SK-N-MC (cell line): ENCODE data around the gene S100B.

Experiments used
- DNase-seq: peaks from one replicate; pipeline ENCODE4 v3.0.0-alpha.2; 2011; ENCODE audit warnings: low read depth, low spot score
- H3K27ac ChIP-seq: fragments of 200-600 bp; sonication (generic); 2 replicates; pipeline ENCODE4 v1.5.1; 2016; ENCODE audit warnings: mixed run types
- H3K36me3 ChIP-seq: fragments of 200-600 bp; sonication (generic); 2 replicates; pipeline ENCODE4 v1.6.1; 2017; ENCODE audit warnings: antibody characterized with exemption, low read length, mixed read lengths; ENCODE audit not compliant: insufficient read depth
- H3K4me3 ChIP-seq: fragments of 200-600 bp; sonication (generic); 2 replicates; pipeline ENCODE4 v1.5.1; 2016
- H3K9ac ChIP-seq: fragments of 200-600 bp; sonication (generic); 2 replicates; pipeline ENCODE4 v1.8.0; 2017; ENCODE audit warnings: mixed run types, mixed read lengths; ENCODE audit not compliant: insufficient read length
- H3K9me3 ChIP-seq: fragments of 200-600 bp; sonication (generic); 2 replicates; pipeline ENCODE4 v1.6.1; 2017; ENCODE audit warnings: low read depth, mild to moderate bottlenecking, antibody characterized with exemption, low read length, moderate library complexity, mixed read lengths
- EZH2 ChIP-seq: fragments of 200-600 bp; sonication (generic); IDR thresholded peaks from one replicate; pipeline ENCODE4 v1.6.1; 2017; ENCODE audit warnings: antibody characterized with exemption
- FOXP2 ChIP-seq: optimal IDR thresholded peaks from 2 replicates; pipeline ENCODE3; 2011; ENCODE audit warnings: mild to moderate bottlenecking, moderate library complexity; ENCODE audit not compliant: insufficient read depth; ENCODE audit errors: extremely low read length, control extremely low read depth
- POLR2AphosphoS5 ChIP-seq: IDR thresholded peaks from 2 replicates; pipeline ENCODE4 v1.6.1; 2012; ENCODE audit warnings: mild to moderate bottlenecking, low read depth, low read length, borderline replicate concordance

Gene S100B

DNA sequence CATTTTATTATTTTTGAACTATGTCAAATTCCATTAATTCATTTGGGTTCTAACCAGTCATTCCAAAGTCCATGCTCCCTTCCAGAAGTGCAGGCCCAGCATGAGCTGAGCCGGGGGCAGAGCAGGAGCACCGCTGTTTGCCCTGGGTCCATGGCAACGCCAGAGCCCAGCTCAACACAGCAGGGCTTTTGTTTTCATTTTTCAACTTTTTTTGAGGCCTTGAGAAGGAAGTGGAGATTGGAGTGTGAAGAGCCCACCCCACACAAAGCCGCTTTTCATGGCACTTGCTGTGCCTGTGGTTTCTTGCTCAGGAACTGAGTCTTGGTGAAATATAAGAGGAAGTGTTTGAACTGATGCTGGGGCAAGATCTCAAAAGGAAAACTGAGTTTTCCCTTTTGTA is 17.3 kb upstream of the S100B start:
- no peak for DNase-seq

DNA sequence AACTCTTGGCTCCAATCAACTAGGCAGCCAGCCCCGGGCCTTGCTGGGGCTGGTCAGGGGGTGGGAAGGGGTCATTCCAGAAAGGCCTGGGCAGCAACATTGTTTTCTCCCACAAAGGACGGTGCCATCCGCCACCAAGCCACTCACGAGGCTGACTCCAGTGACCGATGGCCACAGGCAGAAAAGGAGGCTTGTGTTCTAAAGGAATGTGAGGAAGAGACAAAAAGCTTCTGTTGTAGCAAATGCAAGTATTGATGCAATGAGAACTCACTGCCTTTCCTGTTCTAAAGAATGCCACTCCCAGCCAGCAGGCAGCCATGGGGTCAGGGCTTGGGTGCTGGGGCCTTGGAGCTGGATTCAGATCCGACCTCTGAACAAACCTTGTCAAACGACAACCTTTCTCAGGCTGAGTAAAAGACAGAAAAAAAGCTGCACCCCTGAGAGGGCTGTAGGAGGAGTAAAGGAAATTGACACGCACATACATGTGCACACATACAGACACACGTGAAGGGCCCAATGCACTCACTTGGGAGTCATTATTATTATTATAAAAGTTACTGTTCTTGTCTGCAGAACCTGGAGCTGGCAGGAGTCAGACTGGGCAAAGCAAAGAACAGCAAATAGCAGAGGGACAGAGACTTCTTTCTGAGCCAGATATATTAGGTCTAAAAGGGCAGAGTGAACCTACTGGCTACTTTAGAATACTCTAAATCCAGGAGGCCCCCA is 16.7 kb upstream of the S100B start:
- TF ChIP-seq FOXP2, result no peak
- no peak for TF ChIP-seq EZH2
- no peak for TF ChIP-seq POLR2AphosphoS5
- Histone ChIP-seq H3K4me3 (no peak overlapping the region), H3K9ac (no peak overlapping the region), H3K9me3 (peaks cover 3% of the 10 kb centered on the region; the same call in 1 of the 2 replicates), H3K27ac (no peak overlapping the region; the same call in 1 of the 2 replicates), H3K36me3 (no peaks in the 10 kb centered on the region)
- DNase-seq, result no peak

More for the DNA sequence above, 17.3 kb upstream of the S100B start:
- H3K4me3 ChIP-seq, result no peak overlapping the region
- peak overlapping the region; percentile 32; the same call in 1 of the 2 replicates for H3K27ac ChIP-seq
- no peak overlapping the region for H3K9ac ChIP-seq
- no peak for TF ChIP-seq POLR2AphosphoS5
- peaks cover 3% of the 10 kb centered on the region; the same call in 1 of the 2 replicates for H3K9me3 ChIP-seq
- H3K36me3 ChIP-seq, result no peaks in the 10 kb centered on the region

- TF ChIP-seq FOXP2, result no peak
- TF ChIP-seq EZH2, result no peak
- TF ChIP-seq POLR2AphosphoS5, result no peak
- no peak overlapping the region for H3K9ac ChIP-seq
- H3K27ac ChIP-seq, result no peak overlapping the region
- H3K4me3 ChIP-seq, result no peak overlapping the region
- H3K36me3 ChIP-seq, result no peaks in the 10 kb centered on the region
- DNase-seq, result no peak
- no peaks in the 10 kb centered on the region; the same call in 1 of the 2 replicates for H3K9me3 ChIP-seq
Observed at GRCh38 chr21:46620846-46621245, 16.0 kb upstream of the S100B start.

DNA sequence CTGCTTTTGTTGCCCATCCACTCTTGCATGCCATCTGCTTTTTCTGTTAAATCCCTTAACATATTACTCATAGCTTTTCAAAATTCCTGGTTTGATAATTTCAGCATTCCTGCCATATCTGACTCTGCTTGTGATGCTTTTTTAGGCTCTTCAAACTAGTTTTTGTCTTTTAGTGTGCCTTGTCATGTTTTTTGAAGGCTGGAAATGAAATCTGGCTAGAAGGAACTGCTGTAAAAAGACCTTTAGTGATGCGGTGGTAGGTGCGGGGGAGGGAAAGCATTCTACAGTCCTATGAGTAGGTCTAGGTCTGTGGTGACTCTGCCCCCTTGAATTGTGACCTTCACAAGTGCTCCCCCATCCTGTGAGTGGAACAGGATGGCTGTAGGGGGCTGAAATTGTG is 15.0 kb upstream of the S100B start:
- no peak for DNase-seq
- Histone ChIP-seq H3K4me3 (no peak overlapping the region), H3K27ac (no peak overlapping the region), H3K36me3 (no peaks in the 10 kb centered on the region), H3K9me3 (no peaks in the 10 kb centered on the region), H3K9ac (no peak overlapping the region)
- TF ChIP-seq FOXP2 (no peak), POLR2AphosphoS5 (no peak), EZH2 (no peak)

DNA sequence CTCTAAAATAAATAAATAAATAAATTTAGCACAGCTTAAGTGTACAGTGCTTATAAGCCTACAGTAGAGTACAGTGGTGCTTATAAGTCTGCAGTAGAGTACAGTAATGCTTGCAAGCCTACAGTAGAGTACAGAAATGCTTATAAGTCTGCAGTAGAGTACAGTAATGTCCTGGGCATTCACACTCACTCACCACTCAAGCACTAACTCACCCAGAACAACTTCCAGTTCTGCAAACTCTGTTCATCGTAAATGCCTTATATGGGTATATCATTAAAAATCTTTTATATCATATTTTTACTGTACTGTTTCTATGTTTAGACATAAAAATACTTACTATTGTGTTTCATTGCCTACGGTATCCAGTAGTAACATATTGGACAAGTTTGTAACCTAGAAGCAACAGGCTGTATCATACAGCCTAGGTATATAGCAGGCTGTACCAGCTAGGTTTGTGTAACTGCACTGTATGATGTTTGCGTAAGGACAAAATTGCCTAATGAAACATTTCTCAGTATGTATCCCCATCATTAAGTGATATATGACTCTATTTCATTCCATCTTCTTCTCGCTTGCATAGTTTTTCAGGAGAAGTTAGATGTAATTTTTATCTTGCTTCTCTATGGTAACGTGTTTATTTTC is 14.0 kb upstream of the S100B start:
- Histone ChIP-seq H3K36me3 (no peaks in the 10 kb centered on the region), H3K9ac (no peak overlapping the region), H3K9me3 (no peaks in the 10 kb centered on the region), H3K4me3 (no peak overlapping the region), H3K27ac (no peak overlapping the region)
- TF ChIP-seq EZH2, result no peak
- no peak for TF ChIP-seq POLR2AphosphoS5
- TF ChIP-seq FOXP2, result no peak
- DNase-seq, result no peak

DNA sequence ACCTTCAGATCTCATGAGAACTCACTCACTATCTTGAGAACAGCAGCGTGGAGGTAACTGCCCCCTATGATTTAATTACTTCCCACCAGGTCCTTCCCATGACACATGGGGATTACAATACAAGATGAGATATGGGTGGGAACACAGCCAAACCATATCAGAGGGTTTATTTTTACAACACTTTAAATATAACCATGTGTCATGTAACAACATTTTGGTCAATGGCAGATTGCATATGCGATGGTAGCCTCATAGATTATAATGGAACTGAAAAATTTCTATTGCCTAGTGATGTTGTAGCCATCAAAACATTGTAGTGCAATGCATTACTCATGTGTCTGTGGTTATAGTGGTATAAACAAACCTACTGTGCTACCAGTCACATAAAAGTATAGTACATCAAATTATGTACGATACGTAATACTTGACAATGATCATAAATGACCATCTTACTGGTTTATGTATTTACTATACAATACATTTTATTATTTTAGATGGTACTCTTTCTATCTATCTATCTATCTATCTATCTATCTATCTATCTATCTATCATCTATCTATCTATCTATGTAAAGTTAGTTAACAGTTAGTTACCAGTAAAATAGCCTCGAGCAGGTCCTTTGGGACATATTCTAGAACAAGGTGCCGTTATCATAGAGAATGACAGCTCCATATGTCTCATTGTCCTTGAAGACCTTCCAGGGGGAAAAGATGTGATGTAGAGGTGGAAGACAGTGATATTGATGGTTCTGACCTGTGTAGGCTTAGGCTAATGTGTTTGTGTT is 12.6 kb upstream of the S100B start:
- H3K27ac ChIP-seq, result no peak overlapping the region
- H3K9ac ChIP-seq, result no peak overlapping the region
- TF ChIP-seq EZH2, result no peak
- no peak for TF ChIP-seq POLR2AphosphoS5
- TF ChIP-seq FOXP2, result no peak
- H3K36me3 ChIP-seq, result no peaks in the 10 kb centered on the region
- H3K9me3 ChIP-seq, result no peaks in the 10 kb centered on the region
- H3K4me3 ChIP-seq, result no peak overlapping the region
- DNase-seq, result no peak

GRCh38 chr21:46616656-46617055 is 11.8 kb upstream of the S100B start:
- H3K9me3 ChIP-seq, result no peaks in the 10 kb centered on the region
- TF ChIP-seq POLR2AphosphoS5 (no peak), FOXP2 (no peak), EZH2 (no peak)
- H3K9ac ChIP-seq, result no peak overlapping the region
- no peak overlapping the region for H3K27ac ChIP-seq
- no peak overlapping the region for H3K4me3 ChIP-seq
- no peak for DNase-seq
- H3K36me3 ChIP-seq, result no peaks in the 10 kb centered on the region

DNA sequence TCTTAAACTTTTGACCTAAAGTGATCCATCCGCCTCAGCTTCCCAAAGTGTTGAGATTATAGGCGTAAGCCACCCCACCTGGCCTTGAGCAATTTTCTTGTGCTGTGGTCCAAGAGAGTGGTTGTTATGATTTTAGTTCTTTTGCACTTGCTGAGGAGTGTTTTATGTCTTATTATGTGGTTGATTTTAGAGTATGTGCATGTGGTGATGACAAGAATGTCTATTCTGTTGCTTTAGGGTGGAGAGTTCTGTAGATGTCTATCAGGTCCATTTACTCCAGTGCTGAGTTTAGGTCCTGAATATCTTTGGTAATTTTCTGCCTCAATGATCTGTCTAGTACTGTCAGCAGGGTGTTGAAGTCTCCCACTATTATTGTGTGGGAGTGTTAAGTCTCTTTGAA is 11.2 kb upstream of the S100B start:
- DNase-seq, result no peak
- H3K27ac ChIP-seq, result no peak overlapping the region
- TF ChIP-seq FOXP2, result no peak
- TF ChIP-seq POLR2AphosphoS5, result no peak
- TF ChIP-seq EZH2, result no peak
- H3K9ac ChIP-seq, result no peak overlapping the region
- no peak overlapping the region for H3K4me3 ChIP-seq
- H3K36me3 ChIP-seq, result no peaks in the 10 kb centered on the region
- no peaks in the 10 kb centered on the region for H3K9me3 ChIP-seq
